HG03139 (cell line): Measurements from ENCODE around the gene MRPS22.

Experiments used
- ATAC-seq: cut with Tn5 transposase; IDR thresholded peaks from one replicate; pipeline ENCODE4 v1.9.1; 2021; ENCODE audit not compliant: unreplicated experiment

Gene MRPS22

DNA sequence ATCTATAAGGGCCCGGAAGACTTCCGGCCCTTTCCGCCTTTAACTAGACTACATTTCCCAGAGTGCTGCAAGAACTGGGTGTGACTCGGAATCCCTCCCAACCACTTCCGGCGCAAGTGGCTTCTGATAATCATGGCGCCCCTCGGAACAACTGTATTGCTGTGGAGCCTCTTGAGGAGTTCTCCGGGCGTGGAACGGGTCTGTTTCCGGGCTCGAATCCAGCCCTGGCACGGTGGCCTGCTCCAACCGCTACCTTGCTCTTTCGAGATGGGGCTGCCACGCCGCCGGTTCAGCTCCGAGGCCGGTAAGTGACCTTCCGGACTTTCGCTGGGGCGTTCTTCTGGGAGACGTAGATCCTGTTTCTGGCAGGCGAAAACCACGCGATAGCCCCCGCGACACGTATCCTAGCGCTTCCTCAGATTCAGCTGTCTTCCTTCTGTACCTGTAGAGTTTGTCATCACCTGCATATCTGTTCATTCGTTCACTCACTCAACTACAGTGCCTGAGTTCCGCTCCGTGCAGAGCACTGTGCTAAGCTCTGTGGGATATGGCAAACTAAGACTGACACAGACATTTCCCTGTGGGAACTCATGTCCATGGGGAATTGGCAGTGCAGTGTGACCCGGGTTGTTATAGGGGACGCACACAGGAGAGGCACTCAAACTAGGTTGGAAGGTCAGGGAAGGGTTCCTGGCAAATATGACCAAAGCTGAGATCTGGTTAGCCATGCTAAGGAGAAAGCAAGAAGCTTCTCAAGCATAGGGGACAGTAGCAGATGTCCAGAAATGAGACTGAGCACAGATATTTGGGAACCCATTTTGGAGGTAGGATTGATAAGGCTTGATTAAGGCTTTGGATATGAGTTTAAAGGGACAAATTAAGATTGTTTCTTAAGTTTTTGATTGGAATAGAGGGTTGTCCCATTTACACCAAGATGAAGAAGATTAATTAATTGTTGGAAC is at the start of gene MRPS22:
TSS of gene MRPS22 (plus strand) at position 126 of the 962 bp plus-strand sequence. CDS start at position 133, 7 bp downstream.
- ATAC-seq, result peak; percentile 97

DNA sequence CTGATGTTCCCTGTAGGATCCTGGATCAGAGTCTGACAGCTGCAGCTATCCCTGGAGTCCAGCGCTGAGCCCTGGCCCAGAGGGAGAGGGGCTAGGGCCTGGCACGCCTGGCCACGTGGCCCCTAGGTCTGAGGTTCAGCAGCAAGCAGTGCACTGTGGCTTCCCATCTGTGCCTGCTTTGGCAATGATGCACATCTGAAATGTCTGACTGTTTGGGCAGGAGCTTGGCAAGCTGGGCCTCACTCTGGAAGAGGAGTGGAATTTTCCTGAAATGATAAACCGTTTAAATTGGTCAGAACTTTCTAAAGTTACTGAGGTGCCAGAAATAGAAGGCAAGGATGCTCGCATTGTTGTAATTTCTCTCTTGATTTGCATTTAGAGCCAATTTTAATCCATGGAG is 48.8 kb upstream of the MRPS22 start:
- no peak for ATAC-seq

GRCh38 chr3:139296141-139296718 is 47.6 kb upstream of the MRPS22 start:
- no peak for ATAC-seq

DNA sequence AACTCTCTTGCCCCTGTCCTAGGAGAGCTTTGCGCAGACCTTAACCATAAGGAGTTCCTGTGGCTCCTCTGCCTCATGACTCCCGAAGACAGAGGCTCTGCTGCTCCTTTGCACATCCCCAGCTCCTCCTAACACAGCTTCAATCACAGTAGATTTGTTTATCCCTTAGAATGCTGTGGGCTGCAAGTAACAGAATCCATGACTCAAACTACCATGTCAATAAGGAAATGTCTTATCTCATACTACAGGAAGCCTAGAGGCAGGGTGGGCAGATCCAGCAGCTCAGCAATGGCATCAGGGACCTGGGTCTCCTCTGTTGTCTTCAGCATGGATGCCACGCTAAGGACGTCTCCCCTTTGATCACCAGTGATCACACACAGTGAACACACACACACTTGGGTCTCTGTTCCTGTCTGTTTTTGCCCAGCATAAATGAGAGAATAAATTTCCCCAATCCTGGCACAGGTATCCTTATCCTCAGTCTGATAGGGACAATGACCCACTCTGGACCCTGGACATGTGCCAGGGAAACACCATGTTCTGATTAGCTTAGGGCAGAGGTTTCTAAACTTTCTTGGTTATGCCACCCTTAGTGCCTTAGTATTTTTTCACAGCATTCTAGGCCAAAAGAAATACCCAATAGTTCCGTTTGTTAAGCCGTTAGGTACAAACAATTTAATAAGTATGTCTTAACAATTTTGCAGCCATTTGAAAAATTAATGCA is 46.1 kb upstream of the MRPS22 start:
- no peak for ATAC-seq

DNA sequence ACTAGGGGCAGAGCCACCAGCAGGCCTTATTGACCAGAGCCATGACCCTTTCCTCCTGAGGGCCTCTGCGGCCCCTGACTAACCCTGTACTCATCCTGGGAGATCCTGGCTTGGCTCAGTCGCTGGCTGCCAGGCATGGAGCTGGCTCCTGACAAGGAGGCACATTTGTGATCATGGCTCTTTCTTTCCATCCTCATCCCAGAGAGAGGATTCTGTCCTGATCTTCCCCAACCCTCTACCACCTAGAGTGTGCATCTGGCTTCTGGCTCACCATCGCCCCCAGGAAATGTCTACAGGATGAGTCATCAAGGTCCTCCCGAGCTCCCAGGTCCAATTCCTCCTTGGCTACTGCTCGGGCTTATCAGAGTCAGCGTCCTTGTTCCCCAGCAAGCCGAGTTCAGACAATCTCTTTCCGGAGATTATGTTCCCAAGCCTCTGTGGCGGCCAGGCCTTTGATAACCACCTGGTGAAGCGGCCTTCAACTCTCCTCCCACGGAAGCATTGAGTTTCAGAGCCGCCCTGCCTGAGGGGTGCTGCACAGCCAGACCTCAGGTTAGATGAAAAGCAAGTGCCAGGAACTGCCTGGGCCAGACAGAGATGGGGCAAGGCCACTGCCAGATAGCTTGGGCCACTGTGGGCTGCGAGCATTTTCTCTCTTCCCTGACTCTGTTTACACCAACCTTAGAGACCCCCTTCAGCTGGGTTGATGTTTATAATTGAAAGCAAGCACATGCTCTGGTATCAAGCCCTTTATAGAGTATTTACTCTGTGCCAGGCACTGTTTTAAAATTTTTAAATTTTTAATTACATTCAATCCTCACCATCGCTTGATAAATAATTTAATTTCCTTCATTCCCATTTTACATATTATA is 44.3 kb upstream of the MRPS22 start:
- ATAC-seq, result no peak

GRCh38 chr3:139300416-139300815 is 43.4 kb upstream of the MRPS22 start:
- ATAC-seq, result no peak

GRCh38 chr3:139301183-139301582 is 42.6 kb upstream of the MRPS22 start:
- no peak for ATAC-seq

GRCh38 chr3:139301654-139302053 is 42.2 kb upstream of the MRPS22 start:
- ATAC-seq, result no peak

GRCh38 chr3:139302084-139302800 is 41.6 kb upstream of the MRPS22 start:
- no peak for ATAC-seq

DNA sequence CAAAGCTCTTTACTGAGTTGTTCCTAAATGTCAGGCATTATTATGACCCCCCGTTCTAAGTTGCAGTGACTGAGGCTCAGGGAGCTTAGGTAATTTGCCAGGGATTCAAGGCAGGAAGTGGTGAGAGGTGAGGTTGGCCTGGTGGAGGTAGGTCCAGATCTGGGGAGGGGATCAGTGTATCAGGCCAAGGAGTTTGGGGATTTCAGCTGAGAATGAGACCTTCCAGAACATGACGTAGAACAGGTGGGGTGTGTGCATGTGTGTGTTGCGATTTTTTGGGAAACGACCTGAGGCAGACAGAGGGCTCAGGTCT is 41.1 kb upstream of the MRPS22 start:
- ATAC-seq, result no peak

DNA sequence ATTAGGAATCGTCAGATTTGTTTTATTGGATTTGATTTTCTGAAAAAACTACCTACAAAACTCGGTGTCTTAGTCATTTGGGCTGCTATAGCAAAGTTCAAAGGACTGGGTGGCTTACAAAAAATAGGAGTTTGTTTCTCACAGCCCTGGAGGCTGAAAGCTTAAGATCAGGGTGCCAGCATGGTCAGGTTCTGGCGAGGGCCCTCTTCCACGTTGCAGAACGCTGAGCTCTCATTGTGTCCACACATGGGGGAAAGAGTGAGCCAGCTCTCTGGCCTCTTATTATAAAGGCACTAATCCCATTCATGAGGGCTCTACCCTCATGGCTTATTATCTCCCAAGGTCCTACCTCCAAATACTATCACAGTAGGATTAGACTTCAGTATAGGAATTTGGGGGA is 40.6 kb upstream of the MRPS22 start:
- ATAC-seq, result no peak

- no peak for ATAC-seq
Measured at GRCh38 chr3:139304383-139304782, 39.4 kb upstream of the MRPS22 start.

DNA sequence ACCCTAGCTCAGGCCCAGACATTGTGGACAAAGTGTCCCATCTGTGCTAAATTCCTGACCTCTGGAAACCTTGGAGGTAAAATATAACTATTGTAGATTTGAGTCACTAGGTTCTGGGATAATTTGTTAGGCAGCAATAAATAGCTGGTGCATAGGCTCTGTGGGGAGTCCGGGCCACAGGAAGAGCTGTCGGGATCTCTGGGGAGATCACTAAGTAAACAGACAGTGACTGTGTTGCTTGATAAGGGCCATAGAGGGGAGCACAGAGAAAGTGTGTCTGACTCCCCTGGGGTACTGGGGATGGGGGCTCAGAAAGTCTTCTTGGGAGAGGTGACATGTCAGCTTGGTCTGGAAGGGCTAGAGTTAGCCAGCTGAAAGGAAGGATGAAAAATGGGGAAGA is 37.7 kb upstream of the MRPS22 start:
- no peak for ATAC-seq

- no peak for ATAC-seq
Measured at GRCh38 chr3:139307072-139307491, 36.7 kb upstream of the MRPS22 start.

DNA sequence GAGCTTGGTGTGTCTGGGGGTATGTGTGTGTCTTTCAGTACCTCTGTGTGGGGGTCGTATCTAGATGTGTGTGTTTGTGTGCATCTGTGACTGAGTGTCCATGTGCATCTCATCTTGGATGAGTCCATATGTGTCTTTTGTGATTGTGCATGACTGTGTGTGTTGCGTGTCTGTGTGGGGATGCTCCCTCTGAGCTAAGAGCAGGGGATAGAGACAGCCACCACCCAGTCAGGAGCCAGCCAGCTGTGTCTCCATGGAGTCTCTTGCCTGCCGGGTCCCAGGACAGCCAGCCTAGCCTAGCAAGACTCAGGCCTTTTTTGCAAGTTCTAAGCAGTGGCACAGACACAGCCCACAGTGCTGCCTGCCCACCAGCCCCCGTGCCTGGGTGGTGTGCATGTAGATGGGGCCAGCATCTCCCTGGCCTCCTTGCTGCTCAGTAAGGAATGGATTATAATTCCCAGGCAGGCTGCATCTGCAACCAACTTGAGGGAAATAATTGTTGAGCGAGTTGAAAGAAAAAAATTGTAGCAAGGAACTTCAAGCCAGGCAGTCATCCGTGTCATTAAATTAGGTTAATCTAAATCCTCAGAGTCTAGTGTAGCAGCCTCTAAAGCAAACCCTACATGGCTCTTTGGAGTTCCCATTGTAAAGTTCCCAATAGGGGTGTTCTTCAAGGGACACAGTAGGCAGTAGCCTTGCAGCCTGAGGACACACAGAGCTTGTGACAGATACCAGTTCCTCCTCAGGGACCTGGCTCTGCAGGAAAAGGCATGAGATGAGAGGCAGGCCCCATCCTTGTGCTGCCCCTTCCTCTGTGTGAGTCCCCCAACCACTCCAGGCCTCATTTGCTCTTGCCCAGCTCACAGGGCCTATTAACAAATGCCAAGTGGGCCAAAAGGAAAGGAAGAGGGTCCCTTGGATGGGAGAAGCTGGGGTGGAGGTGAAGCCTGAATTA is 35.9 kb upstream of the MRPS22 start:
- no peak for ATAC-seq

DNA sequence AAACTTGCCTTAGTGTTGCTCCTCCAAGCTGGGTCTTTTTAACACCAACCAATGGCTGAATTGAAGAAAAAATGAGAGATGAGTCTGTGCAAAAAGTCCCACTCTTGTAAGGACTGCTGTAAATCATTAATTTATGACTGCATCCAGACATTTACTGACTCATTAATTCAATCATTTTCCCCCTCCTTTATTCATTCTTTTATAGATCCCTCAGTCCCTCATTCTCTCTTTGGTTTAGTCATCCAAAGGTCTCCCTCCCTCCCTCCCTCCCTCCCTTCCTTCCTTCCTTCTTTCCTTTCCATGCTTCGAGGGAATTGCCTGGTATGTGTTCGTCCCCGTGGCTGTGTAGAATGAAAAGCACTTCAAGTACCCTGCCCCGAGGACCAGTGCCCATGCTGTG is 35.3 kb upstream of the MRPS22 start:
- ATAC-seq, result no peak

DNA sequence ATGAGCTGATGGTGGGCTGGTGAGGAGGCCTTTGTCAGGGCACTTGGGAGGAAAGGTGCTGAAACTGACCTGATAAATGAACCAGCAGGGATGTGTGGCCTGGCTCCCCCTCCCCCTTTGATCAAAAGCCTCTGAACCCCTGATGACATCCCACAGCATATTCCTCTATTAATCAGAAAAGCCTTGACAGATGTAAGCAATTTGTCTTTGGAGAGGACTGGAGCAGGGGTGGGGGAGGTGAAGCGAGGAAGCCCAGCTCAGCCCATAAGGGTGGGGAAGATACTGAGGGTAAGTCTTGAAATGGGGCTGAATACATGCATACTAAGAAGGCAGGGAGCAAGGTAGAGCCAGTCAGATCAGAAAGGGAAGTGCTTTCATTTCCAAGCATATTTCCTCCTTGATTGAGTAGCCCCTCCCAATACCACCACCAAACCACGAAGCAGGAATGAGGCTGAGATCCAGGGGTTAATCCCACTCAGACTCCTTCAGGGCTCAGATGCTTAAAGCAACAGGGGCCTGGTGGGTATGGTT is 34.7 kb upstream of the MRPS22 start:
- ATAC-seq, result no peak

GRCh38 chr3:139309880-139310279 is 33.9 kb upstream of the MRPS22 start:
- ATAC-seq, result no peak

- no peak for ATAC-seq
Measured at GRCh38 chr3:139310474-139310933, 33.3 kb upstream of the MRPS22 start.
